ENCODE data around the gene ANXA11. TPM values are rescaled to one million over a fixed set of nuclear protein-coding genes. Genes with fewer than 3 reads are reported as not detected.

Gene ANXA11
- total RNA-seq, 2 donors from 2014 or later, result 68.2 to 71.9 TPM

GRCh38 chr10:80170026-80170425 is 35.3 kb downstream of the ANXA11 start:
- Histone ChIP-seq H3K36me3 (replicated peaks in 1 of 2; ENCODE audit: insufficient read depth in 1 of 2, low read depth in 2 of 2) (peaks cover 0 to 5% of the 10 kb centered on the region in 2 donors), H3K4me1 (no peaks in the 10 kb centered on the region)
- 39 to 43% methylated on average over 4 of the region's 4 CpGs for WGBS, 2 donors

GRCh38 chr10:80168679-80169380 is 36.5 kb downstream of the ANXA11 start:
- Histone ChIP-seq H3K4me1 (no peaks in the 10 kb centered on the region), H3K36me3 (replicated peaks in 1 of 2; ENCODE audit: insufficient read depth in 1 of 2, low read depth in 2 of 2) (peaks cover 0 to 13% of the 10 kb centered on the region in 2 donors), H3K27me3 (no peaks in the 10 kb centered on the region), H3K9me3 (no peaks in the 10 kb centered on the region), H3K27ac (no peak overlapping the region), H3K4me3 (no peak overlapping the region)
- TF ChIP-seq POLR2A (IDR thresholded peaks at IDR 0.05), result no peak
- TF ChIP-seq CTCF (IDR thresholded peaks at IDR 0.05), result peak; percentile 30 to 65 (median 43)
- 76 to 82% methylated on average over 3 to 13 of the region's 13 CpGs for WGBS, 2 donors
- ATAC-seq (peak; percentile 70), DNase-seq (peak; percentile 51 to 67 (median 52))
- intact Hi-C loops (cut with DNase I), result no loop called here

More at GRCh38 chr10:80170026-80170425, 35.3 kb downstream of the ANXA11 start:
- Histone ChIP-seq H3K27me3 (no peaks in the 10 kb centered on the region), H3K27ac (no peak overlapping the region), H3K4me3 (no peak overlapping the region), H3K9me3 (no peaks in the 10 kb centered on the region)
- no peak for DNase-seq
- no peak for ATAC-seq
- TF ChIP-seq CTCF (IDR thresholded peaks at IDR 0.05) (no peak), POLR2A (IDR thresholded peaks at IDR 0.05) (no peak)
- intact Hi-C loops (cut with DNase I), result no loop called here

- Histone ChIP-seq H3K36me3 (replicated peaks in 1 of 2; ENCODE audit: insufficient read depth in 1 of 2, low read depth in 2 of 2) (peaks cover 0 to 13% of the 10 kb centered on the region in 2 donors), H3K9me3 (no peaks in the 10 kb centered on the region), H3K4me1 (no peaks in the 10 kb centered on the region), H3K4me3 (no peak overlapping the region), H3K27me3 (no peaks in the 10 kb centered on the region), H3K27ac (no peak overlapping the region)
- ATAC-seq, result no peak
- 78 to 89% methylated on average over 4 to 7 of the region's 7 CpGs for WGBS, 2 donors
- TF ChIP-seq CTCF (IDR thresholded peaks at IDR 0.05) (no peak), POLR2A (IDR thresholded peaks at IDR 0.05) (no peak)
- DNase-seq, result no peak
- intact Hi-C loops (cut with DNase I), result no loop called here
Measured at GRCh38 chr10:80168162-80168511, 37.2 kb downstream of the ANXA11 start.

- no peaks in the 10 kb centered on the region for H3K4me1 ChIP-seq
- no peak for DNase-seq
- no peak overlapping the region for H3K4me3 ChIP-seq
- no peak for ATAC-seq
- intact Hi-C loops (cut with DNase I), result no loop called here
- TF ChIP-seq POLR2A (IDR thresholded peaks at IDR 0.05) (no peak), CTCF (IDR thresholded peaks at IDR 0.05) (no peak)
- H3K36me3 ChIP-seq (replicated peaks in 1 of 2; ENCODE audit: insufficient read depth in 1 of 2, low read depth in 2 of 2), result peaks cover 0 to 13% of the 10 kb centered on the region in 2 donors
- 76 to 81% methylated on average over 6 to 8 of the region's 8 CpGs for WGBS, 2 donors
- H3K27me3 ChIP-seq, result no peaks in the 10 kb centered on the region
- H3K27ac ChIP-seq, result no peak overlapping the region
- H3K9me3 ChIP-seq, result no peaks in the 10 kb centered on the region
Measured at GRCh38 chr10:80167471-80168161, 37.7 kb downstream of the ANXA11 start.
